Right lobe of liver (tissue), 4 donors: ENCODE measurements around the gene PLCL2.

Source experiments
- POLR2A ChIP-seq: fragments of 450-650 bp; IDR thresholded peaks from one replicate; pipeline ENCODE4 v1.6.1; 2017; ENCODE audit warnings: antibody characterized with exemption, mild to moderate bottlenecking
- TF ChIP-seq, protein P1 (sequence below), 4 donors: fragments of 200-600 bp in 3 of 4; fragments of 450-650 bp in 1 of 4; IDR thresholded peaks; one replicate each; pipeline versions ENCODE4 v1.5.1 to v1.8.0; 2016 to 2022; ENCODE audit warnings: antibody characterized with exemption in 4 of 4, mild to moderate bottlenecking in 2 of 4
- donor health status: DM: no; HTN: no; CAD: no.
- donor health status: DM: no; HTN: no; CAD: no.
- donor health status: DM: no; HTN: yes; CAD: no.

DNA sequence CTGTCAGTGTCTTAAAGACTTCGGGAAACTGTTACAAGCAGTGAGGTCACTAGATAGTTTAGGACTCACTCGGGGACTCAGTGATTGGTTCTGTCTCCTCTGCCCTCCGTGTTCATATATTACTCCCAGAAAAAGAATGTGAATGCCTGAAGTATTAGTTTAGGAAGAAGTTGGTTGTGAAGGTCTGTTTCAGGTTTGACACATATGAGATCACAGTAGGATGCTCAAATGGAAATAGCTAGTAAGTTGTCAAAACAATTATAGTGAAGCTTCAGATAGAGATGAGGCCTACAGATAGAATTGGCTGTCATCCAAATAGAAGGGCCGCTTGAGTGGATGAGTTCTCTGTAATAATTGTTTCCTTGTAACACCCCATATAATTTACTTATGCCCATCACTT, 172.6 kb downstream of the PLCL2 start:
- TF ChIP-seq POLR2A = no peak
- TF ChIP-seq, protein P1, sequence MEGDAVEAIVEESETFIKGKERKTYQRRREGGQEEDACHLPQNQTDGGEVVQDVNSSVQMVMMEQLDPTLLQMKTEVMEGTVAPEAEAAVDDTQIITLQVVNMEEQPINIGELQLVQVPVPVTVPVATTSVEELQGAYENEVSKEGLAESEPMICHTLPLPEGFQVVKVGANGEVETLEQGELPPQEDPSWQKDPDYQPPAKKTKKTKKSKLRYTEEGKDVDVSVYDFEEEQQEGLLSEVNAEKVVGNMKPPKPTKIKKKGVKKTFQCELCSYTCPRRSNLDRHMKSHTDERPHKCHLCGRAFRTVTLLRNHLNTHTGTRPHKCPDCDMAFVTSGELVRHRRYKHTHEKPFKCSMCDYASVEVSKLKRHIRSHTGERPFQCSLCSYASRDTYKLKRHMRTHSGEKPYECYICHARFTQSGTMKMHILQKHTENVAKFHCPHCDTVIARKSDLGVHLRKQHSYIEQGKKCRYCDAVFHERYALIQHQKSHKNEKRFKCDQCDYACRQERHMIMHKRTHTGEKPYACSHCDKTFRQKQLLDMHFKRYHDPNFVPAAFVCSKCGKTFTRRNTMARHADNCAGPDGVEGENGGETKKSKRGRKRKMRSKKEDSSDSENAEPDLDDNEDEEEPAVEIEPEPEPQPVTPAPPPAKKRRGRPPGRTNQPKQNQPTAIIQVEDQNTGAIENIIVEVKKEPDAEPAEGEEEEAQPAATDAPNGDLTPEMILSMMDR (IDR thresholded peaks at IDR 0.05) = no peak
